ENCODE results near the gene C2. TPM values are rescaled to one million over a fixed set of nuclear protein-coding genes. Genes with fewer than 3 reads are reported as not detected.
"Not testable (repeated sequence)": the region's sequence is repeated elsewhere in the genome, so short reads cannot be mapped to it uniquely, and the experiment has no call there.

The C2 gene
- polyA plus RNA-seq, 1 donor: 3.9 TPM

GRCh38 chr6:31922942-31923341, 4.6 kb upstream of the C2 start:
- DNase-seq: no peak

- DNase-seq: no peak
Measured at GRCh38 chr6:31927863-31928671, 550 bp downstream of the C2 start.

- DNase-seq: no peak
Measured at GRCh38 chr6:31928672-31928939, 1.1 kb downstream of the C2 start.

- no peak for DNase-seq
Measured at GRCh38 chr6:31930962-31931361, 3.4 kb downstream of the C2 start.

GRCh38 chr6:31932137-31932536, 4.6 kb downstream of the C2 start:
- not testable (repeated sequence) for DNase-seq

- no peak for DNase-seq
Measured at GRCh38 chr6:31933537-31933936, 6.0 kb downstream of the C2 start.

GRCh38 chr6:31935021-31935420, 7.5 kb downstream of the C2 start:
- no peak for DNase-seq

- no peak for DNase-seq
Measured at GRCh38 chr6:31935823-31936222, 8.3 kb downstream of the C2 start.

GRCh38 chr6:31940256-31940664, 12.7 kb downstream of the C2 start:
- no peak for DNase-seq

GRCh38 chr6:31943742-31944141, 16.2 kb downstream of the C2 start:
- DNase-seq: no peak

- no peak for DNase-seq
Measured at GRCh38 chr6:31945154-31945506, 17.6 kb downstream of the C2 start.

- peak; percentile 29 for DNase-seq
Measured at GRCh38 chr6:31945507-31946369, 18.2 kb downstream of the C2 start, which contains the start of gene CFB. TSS of gene CFB (plus strand) at chr6:31946095. CDS start at chr6:31946222, 127 bp downstream.

- DNase-seq: no peak
Measured at GRCh38 chr6:31946370-31946885, 18.9 kb downstream of the C2 start.

GRCh38 chr6:31947070-31947675, 19.7 kb downstream of the C2 start:
- no peak for DNase-seq

- DNase-seq: no peak
Measured at GRCh38 chr6:31947864-31948263, 20.3 kb downstream of the C2 start.

GRCh38 chr6:31948306-31948705, 20.8 kb downstream of the C2 start:
- DNase-seq: no peak

- no peak for DNase-seq
Measured at GRCh38 chr6:31948753-31949413, 21.4 kb downstream of the C2 start.

- no peak for DNase-seq
Measured at GRCh38 chr6:31949926-31950548, 22.5 kb downstream of the C2 start.

- peak; percentile 48 for DNase-seq
Measured at GRCh38 chr6:31952140-31952805, 24.8 kb downstream of the C2 start.

- no peak for DNase-seq
Measured at GRCh38 chr6:31952890-31953289, 25.4 kb downstream of the C2 start.

GRCh38 chr6:31954511-31954910, 27.0 kb downstream of the C2 start:
- no peak for DNase-seq
